ENCODE measurements around the gene ADCY3.

DNA sequence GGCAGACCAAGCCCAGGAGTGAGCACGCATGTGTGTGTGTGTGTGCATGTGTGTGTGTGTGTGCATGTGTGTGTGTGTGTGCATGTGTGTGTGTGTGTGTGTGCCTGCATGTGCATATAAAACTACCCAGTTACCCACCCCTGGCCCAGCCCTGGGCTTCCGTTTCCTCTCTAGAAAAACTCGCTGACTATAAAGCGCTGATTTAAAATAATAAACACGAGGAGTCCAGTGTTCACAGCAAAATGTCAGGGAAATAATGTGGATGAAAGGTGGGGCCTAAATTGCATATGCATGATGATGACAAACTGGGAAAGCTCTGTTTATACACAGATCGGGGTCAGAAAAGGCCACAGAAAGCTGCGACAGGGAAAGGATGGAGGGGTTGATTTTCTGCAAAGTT is 7.5 kb downstream of the ADCY3 start:
- TF ChIP-seq EZH2 (IDR thresholded peaks at IDR 0.05; ENCODE audit: low read length): no peak
- TF ChIP-seq, protein P1, sequence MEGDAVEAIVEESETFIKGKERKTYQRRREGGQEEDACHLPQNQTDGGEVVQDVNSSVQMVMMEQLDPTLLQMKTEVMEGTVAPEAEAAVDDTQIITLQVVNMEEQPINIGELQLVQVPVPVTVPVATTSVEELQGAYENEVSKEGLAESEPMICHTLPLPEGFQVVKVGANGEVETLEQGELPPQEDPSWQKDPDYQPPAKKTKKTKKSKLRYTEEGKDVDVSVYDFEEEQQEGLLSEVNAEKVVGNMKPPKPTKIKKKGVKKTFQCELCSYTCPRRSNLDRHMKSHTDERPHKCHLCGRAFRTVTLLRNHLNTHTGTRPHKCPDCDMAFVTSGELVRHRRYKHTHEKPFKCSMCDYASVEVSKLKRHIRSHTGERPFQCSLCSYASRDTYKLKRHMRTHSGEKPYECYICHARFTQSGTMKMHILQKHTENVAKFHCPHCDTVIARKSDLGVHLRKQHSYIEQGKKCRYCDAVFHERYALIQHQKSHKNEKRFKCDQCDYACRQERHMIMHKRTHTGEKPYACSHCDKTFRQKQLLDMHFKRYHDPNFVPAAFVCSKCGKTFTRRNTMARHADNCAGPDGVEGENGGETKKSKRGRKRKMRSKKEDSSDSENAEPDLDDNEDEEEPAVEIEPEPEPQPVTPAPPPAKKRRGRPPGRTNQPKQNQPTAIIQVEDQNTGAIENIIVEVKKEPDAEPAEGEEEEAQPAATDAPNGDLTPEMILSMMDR (optimal IDR thresholded peaks at IDR 0.05 in 1 of 3, IDR thresholded peaks at IDR 0.05 in 1 of 3, conservative IDR thresholded peaks at IDR 0.05 in 1 of 3; ENCODE audit: extremely low read depth in 1 of 3, insufficient read depth in 2 of 3, low read length in 3 of 3): no peak

All from keratinocyte (primary cell).